Measurements from ENCODE around the gene GFAP. TPM values are rescaled to one million over a fixed set of nuclear protein-coding genes. Genes with fewer than 3 reads are reported as not detected.

Gene GFAP
- polyA plus RNA-seq, 1 of the 3 experiments (the other 2 are of a cell fraction), result 0.48 TPM

GRCh38 chr17:44926821-44927525 lies 11.7 kb upstream of the GFAP start:
- H3K9me3 ChIP-seq, result no peaks in the 10 kb centered on the region
- peaks cover 10% of the 10 kb centered on the region for H3F3A ChIP-seq (replicated peaks; ENCODE audit: insufficient read depth)
- H3K79me2 ChIP-seq (ENCODE audit: insufficient read depth), result no peaks in the 10 kb centered on the region; the same call in 1 of the 2 replicates
- H3K4me2 ChIP-seq, result no peak overlapping the region
- no peak overlapping the region for H3K27ac ChIP-seq (ENCODE audit: low read depth in 2 of 2, low read length in 1 of 2)
- peaks cover 0 to 41% of the 10 kb centered on the region in 2 experiments; a peak in 1 of 4 replicates for H3K4me1 ChIP-seq (ENCODE audit: control insufficient read depth in 1 of 2, insufficient read depth in 2 of 2, low read depth in 1 of 2, low read length in 1 of 2)
- WGBS (ENCODE audit: low lambda C conversion rate), result 94% methylated on average over 14 of the region's 15 CpGs
- H3K9me2 ChIP-seq, result no peaks in the 10 kb centered on the region
- no peaks in the 10 kb centered on the region for H3K27me3 ChIP-seq (ENCODE audit: insufficient read depth)
- no peak overlapping the region for H2AFZ ChIP-seq (ENCODE audit: low read depth)
- DNase-seq, result no peak
- CTCF ChIA-PET, result interaction anchor here (0.7 to 17.2 kb wide), 6 partner anchors 17 to 344 kb away, joined by 3 to 433 read pairs (median 6); partner anchors contain the start of gene ACBD4
- TF ChIP-seq FOXJ3 (CRISPR knock-in tag; IDR thresholded peaks at IDR 0.05), result no peak
- TF ChIP-seq NFIC (IDR thresholded peaks at IDR 0.05; ENCODE audit: borderline replicate concordance), result no peak
- TF ChIP-seq SMC3 (IDR thresholded peaks at IDR 0.05; ENCODE audit: low read depth, low read length), result no peak
- TF ChIP-seq, protein P1, sequence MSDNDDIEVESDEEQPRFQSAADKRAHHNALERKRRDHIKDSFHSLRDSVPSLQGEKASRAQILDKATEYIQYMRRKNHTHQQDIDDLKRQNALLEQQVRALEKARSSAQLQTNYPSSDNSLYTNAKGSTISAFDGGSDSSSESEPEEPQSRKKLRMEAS (IDR thresholded peaks at IDR 0.05; ENCODE audit: low read depth), result no peak
- no peak for TF ChIP-seq RXRA (IDR thresholded peaks at IDR 0.05; ENCODE audit: borderline replicate concordance, low read depth)
- H3K9ac ChIP-seq, result no peak overlapping the region
- no peak overlapping the region for H3K4me3 ChIP-seq (ENCODE audit: low read depth in 2 of 2, low read length in 1 of 2)
- POLR2A ChIA-PET, result interaction anchor here (0.9 kb wide), 1 partner anchor 10 kb away, joined by 3 read pairs; no protein-coding TSS in a partner anchor
- no peaks in the 10 kb centered on the region for H4K20me1 ChIP-seq (ENCODE audit: insufficient read depth)
- peaks cover 7 to 41% of the 10 kb centered on the region in 2 experiments for H3K36me3 ChIP-seq (replicated peaks in 1 of 2; ENCODE audit: control insufficient read depth in 1 of 2, insufficient read depth in 2 of 2, low read length in 1 of 2)

DNA sequence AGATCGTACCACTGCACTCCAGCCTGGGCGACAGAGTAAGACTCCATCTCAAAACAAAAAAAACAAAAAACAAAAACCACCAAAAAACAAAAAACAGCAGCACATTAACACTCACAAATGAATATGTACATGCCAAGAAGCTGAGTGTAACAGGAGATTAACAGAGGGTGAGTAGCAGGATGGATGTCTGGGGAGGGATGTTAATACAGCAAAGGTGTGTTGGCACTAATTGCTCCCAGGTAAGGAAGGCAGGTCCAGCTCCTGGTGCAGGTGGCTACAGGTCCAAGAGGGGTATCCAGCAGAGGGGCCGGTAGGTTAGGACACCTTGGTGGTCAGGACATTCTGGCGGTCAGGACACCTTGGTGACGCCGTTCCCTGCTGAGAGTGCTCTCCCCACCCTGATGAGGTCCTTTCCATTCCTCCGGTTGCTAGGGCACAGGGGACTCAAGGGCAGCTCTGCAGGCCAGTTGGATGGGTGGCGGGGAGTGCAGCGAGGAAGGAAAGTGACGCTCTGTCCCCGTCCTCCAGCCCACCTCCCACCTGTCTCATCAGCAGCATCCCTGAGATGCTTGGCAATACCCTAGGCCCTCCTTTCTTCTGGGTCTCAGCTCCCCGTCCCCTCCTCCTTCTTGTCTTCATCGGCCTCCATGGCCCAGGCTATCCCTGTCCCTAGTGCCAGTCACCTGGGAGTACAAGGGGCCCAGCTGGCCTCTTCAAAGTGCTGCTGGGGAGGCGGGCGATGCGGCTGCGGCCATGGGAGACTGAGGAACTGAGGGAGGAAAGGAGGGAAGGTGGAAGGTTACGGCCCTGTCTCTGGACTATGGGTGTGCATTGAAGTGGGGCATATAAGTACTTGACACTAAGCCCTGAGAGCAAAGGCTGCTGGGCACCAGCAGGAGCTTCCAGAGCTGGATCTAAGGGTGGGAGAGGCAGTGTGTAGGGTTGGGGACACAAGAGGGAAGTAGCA lies 10.7 kb upstream of the GFAP start:
- no peak overlapping the region for H3K9ac ChIP-seq
- H3K9me2 ChIP-seq, result no peaks in the 10 kb centered on the region
- DNase-seq, result no peak
- no peaks in the 10 kb centered on the region; the same call in 1 of the 2 replicates for H3K79me2 ChIP-seq (ENCODE audit: insufficient read depth)
- no peak overlapping the region for H2AFZ ChIP-seq (ENCODE audit: low read depth)
- peaks cover 0 to 36% of the 10 kb centered on the region in 2 experiments; a peak in 1 of 4 replicates for H3K4me1 ChIP-seq (ENCODE audit: control insufficient read depth in 1 of 2, insufficient read depth in 2 of 2, low read depth in 1 of 2, low read length in 1 of 2)
- H3K9me3 ChIP-seq, result no peaks in the 10 kb centered on the region
- no peak overlapping the region for H3K4me2 ChIP-seq
- CTCF ChIA-PET, result interaction anchor here (0.7 to 17.2 kb wide), 9 partner anchors 11 to 345 kb away, joined by 3 to 433 read pairs (median 4); partner anchors contain the start of genes ACBD4 and PLCD3
- TF ChIP-seq TAF1 (IDR thresholded peaks at IDR 0.05; ENCODE audit: borderline replicate concordance, low read depth, low read length), result no peak
- no peak for TF ChIP-seq RXRA (IDR thresholded peaks at IDR 0.05; ENCODE audit: borderline replicate concordance, low read depth)
- no peak for TF ChIP-seq MXI1 (IDR thresholded peaks at IDR 0.05; ENCODE audit: low read depth, low read length)
- no peak for TF ChIP-seq FOXJ3 (CRISPR knock-in tag; IDR thresholded peaks at IDR 0.05)
- no peak for TF ChIP-seq EZH2phosphoT487 (IDR thresholded peaks at IDR 0.05; ENCODE audit: borderline replicate concordance, low read depth)
- TF ChIP-seq, protein P2, sequence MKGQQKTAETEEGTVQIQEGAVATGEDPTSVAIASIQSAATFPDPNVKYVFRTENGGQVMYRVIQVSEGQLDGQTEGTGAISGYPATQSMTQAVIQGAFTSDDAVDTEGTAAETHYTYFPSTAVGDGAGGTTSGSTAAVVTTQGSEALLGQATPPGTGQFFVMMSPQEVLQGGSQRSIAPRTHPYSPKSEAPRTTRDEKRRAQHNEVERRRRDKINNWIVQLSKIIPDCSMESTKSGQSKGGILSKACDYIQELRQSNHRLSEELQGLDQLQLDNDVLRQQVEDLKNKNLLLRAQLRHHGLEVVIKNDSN (IDR thresholded peaks at IDR 0.05; ENCODE audit: borderline replicate concordance, low read depth), result no peak
- TF ChIP-seq, protein P3, sequence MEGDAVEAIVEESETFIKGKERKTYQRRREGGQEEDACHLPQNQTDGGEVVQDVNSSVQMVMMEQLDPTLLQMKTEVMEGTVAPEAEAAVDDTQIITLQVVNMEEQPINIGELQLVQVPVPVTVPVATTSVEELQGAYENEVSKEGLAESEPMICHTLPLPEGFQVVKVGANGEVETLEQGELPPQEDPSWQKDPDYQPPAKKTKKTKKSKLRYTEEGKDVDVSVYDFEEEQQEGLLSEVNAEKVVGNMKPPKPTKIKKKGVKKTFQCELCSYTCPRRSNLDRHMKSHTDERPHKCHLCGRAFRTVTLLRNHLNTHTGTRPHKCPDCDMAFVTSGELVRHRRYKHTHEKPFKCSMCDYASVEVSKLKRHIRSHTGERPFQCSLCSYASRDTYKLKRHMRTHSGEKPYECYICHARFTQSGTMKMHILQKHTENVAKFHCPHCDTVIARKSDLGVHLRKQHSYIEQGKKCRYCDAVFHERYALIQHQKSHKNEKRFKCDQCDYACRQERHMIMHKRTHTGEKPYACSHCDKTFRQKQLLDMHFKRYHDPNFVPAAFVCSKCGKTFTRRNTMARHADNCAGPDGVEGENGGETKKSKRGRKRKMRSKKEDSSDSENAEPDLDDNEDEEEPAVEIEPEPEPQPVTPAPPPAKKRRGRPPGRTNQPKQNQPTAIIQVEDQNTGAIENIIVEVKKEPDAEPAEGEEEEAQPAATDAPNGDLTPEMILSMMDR (IDR thresholded peaks at IDR 0.05), result no peak
- no peak for TF ChIP-seq ZBTB33 (IDR thresholded peaks at IDR 0.05; ENCODE audit: borderline replicate concordance, low read depth)
- no peak for TF ChIP-seq TEAD4 (IDR thresholded peaks at IDR 0.05; ENCODE audit: borderline replicate concordance, insufficient read depth)
- TF ChIP-seq, protein P4, sequence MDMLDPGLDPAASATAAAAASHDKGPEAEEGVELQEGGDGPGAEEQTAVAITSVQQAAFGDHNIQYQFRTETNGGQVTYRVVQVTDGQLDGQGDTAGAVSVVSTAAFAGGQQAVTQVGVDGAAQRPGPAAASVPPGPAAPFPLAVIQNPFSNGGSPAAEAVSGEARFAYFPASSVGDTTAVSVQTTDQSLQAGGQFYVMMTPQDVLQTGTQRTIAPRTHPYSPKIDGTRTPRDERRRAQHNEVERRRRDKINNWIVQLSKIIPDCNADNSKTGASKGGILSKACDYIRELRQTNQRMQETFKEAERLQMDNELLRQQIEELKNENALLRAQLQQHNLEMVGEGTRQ (IDR thresholded peaks at IDR 0.05; ENCODE audit: borderline replicate concordance, low read depth, low read length), result no peak
- TF ChIP-seq FOXM1 (IDR thresholded peaks at IDR 0.05; ENCODE audit: low read depth), result no peak
- TF ChIP-seq GATA2 (CRISPR knock-in tag; IDR thresholded peaks at IDR 0.05), result no peak
- TF ChIP-seq GABPA (IDR thresholded peaks at IDR 0.05; ENCODE audit: low read depth), result no peak
- no peak for TF ChIP-seq RCOR1 (IDR thresholded peaks at IDR 0.05; ENCODE audit: low read length)
- peaks cover 7% of the 10 kb centered on the region for H3F3A ChIP-seq (replicated peaks; ENCODE audit: insufficient read depth)
- no peak overlapping the region for H3K27ac ChIP-seq (ENCODE audit: low read depth in 2 of 2, low read length in 1 of 2)
- H3K4me3 ChIP-seq (ENCODE audit: low read depth in 2 of 2, low read length in 1 of 2), result no peak overlapping the region
- H3K27me3 ChIP-seq (ENCODE audit: insufficient read depth), result no peaks in the 10 kb centered on the region
- POLR2A ChIA-PET, result no interaction called here
- 94% methylated on average over 16 of the region's 18 CpGs for WGBS (ENCODE audit: low lambda C conversion rate)
- H4K20me1 ChIP-seq (ENCODE audit: insufficient read depth), result no peaks in the 10 kb centered on the region
- H3K36me3 ChIP-seq (replicated peaks in 1 of 2; ENCODE audit: control insufficient read depth in 1 of 2, insufficient read depth in 2 of 2, low read length in 1 of 2), result peaks cover 7 to 32% of the 10 kb centered on the region in 2 experiments

All from SK-N-SH (cell line).